HCT116 (cell line): ENCODE measurements around the gene SHISA6. TPM values are rescaled to one million over a fixed set of nuclear protein-coding genes. Genes with fewer than 3 reads are reported as not detected.

Experiments used
- ATAC-seq: fragments of 200-7000 bp; cut with Tn5 transposase; 2 replicates; pipeline ENCODE4 v1.9.1; 2020; ENCODE audit warnings: mild to moderate bottlenecking, moderate library complexity
- BruUV-seq: library from RNA; stranded (reverse); fragments of 400-500 nt; replicated peaks from 2 replicates; lab custom pipeline; 2021; lab: Mats Ljungman, UMichigan
- CTCF ChIA-PET: fragments of 300-600 bp; sonication (Branson Sonifier 250); formaldehyde crosslinking; loops from one replicate; lab custom pipeline; 2021; ENCODE audit warnings: antibody characterized with exemption; lab: Charles Lee
- POLR2A ChIA-PET: fragments of 300-600, 350-600 bp; sonication (Branson Sonifier 250); formaldehyde crosslinking; loops from one replicate; lab custom pipeline; 2021; ENCODE audit warnings: antibody characterized with exemption; lab: Charles Lee
- RAD21 ChIA-PET, 2 experiments: fragments of 300-600 bp; sonication (Branson Sonifier 250); formaldehyde crosslinking; loops; one replicate each; lab custom pipeline; 2023; ENCODE audit warnings: low total read pairs in 2 of 2; ENCODE audit not compliant: uncharacterized antibody in 2 of 2, unreplicated experiment in 2 of 2, low non-redundant PET in 1 of 2; lab: Charles Lee
- DNase-seq: peaks from one replicate; pipeline ENCODE4 v3.0.0-alpha.2; 2010; ENCODE audit warnings: low read depth, low spot score
- H2AFZ ChIP-seq: fragments of 200-600 bp; shearing (Covaris generic), sonication (generic); 2 replicates; pipeline ENCODE4 v1.6.1; 2017; ENCODE audit warnings: low read depth, mixed run types, mixed read lengths, antibody characterized with exemption, low read length; ENCODE audit not compliant: poor library complexity, severe bottlenecking
- H3K27ac ChIP-seq: 2 replicates; pipeline ENCODE4 v1.5.1; 2012; ENCODE audit warnings: low read depth, low read length
- H3K27me3 ChIP-seq: fragments of 200-600 bp; sonication (generic); 2 replicates; pipeline ENCODE4 v1.6.1; 2016; ENCODE audit warnings: mixed run types, low read length, mixed read lengths; ENCODE audit not compliant: insufficient read depth
- H3K36me3 ChIP-seq, 2 experiments: fragments of 200-500 bp in 1 of 2; fragments of 200-600 bp in 1 of 2; sonication (Bioruptor generic) in 1 of 2; sonication (generic) in 1 of 2; 2 replicates each; pipeline versions ENCODE4 v1.5.1 to v1.6.1; 2014 to 2016; ENCODE audit warnings: low read length in 2 of 2, inconsistent platforms in 1 of 2, mixed read lengths in 1 of 2, mixed run types in 1 of 2; ENCODE audit not compliant: insufficient read depth in 2 of 2, control insufficient read depth in 1 of 2
- H3K4me1 ChIP-seq, 2 experiments: fragments of 200-600 bp in 1 of 2; sonication (generic) in 1 of 2; 2 replicates each; pipeline versions ENCODE4 v1.5.1 to v1.6.1; 2012 to 2017; ENCODE audit warnings: low read length in 2 of 2, inconsistent platforms in 1 of 2, mild to moderate bottlenecking in 1 of 2, mixed read lengths in 1 of 2, mixed run types in 1 of 2, moderate library complexity in 1 of 2; ENCODE audit not compliant: insufficient read depth in 2 of 2, control insufficient read depth in 1 of 2
- H3K4me2 ChIP-seq: fragments of 200-600 bp; sonication (generic); 2 replicates; pipeline ENCODE4 v1.6.1; 2017; ENCODE audit warnings: mixed run types, low read length, mixed read lengths
- H3K4me3 ChIP-seq, 2 experiments: fragments of 200-600 bp in 1 of 2; sonication (generic) in 1 of 2; replicated peaks in 1 of 2; 2 replicates each; pipeline ENCODE4 v1.5.1; 2011 to 2016; ENCODE audit warnings: low read length in 2 of 2, control low read depth in 1 of 2, low read depth in 1 of 2, mild to moderate bottlenecking in 1 of 2, mixed read lengths in 1 of 2, mixed run types in 1 of 2
- H3K79me2 ChIP-seq: fragments of 200-600 bp; sonication (generic); 2 replicates; pipeline ENCODE4 v1.6.1; 2017; ENCODE audit warnings: mild to moderate bottlenecking, mixed run types, low read length, moderate library complexity, mixed read lengths; ENCODE audit not compliant: insufficient read depth
- H3K9ac ChIP-seq: fragments of 200-600 bp; sonication (generic); 2 replicates; pipeline ENCODE4 v1.6.1; 2016; ENCODE audit warnings: low read length, mixed read lengths
- H3K9me2 ChIP-seq: fragments of 200-600 bp; sonication (generic), shearing (Covaris generic); 2 replicates; pipeline ENCODE4 v1.6.1; 2017; ENCODE audit warnings: mixed run types, mild to moderate bottlenecking, moderate library complexity; ENCODE audit not compliant: insufficient read depth
- H3K9me3 ChIP-seq, 2 experiments: fragments of 200-500 bp in 1 of 2; fragments of 200-600 bp in 1 of 2; sonication (Bioruptor generic) in 1 of 2; sonication (generic) in 1 of 2; 2 replicates each; pipeline ENCODE4 v1.6.1; 2014 to 2017; ENCODE audit warnings: low read length in 2 of 2, mixed read lengths in 2 of 2, inconsistent platforms in 1 of 2, low read depth in 1 of 2, mild to moderate bottlenecking in 1 of 2, mixed run types in 1 of 2, moderate library complexity in 1 of 2; ENCODE audit not compliant: control insufficient read depth in 1 of 2, insufficient read depth in 1 of 2
- H4K20me1 ChIP-seq: fragments of 200-600 bp; sonication (generic), shearing (Covaris generic); 2 replicates; pipeline ENCODE4 v1.6.1; 2017; ENCODE audit warnings: mixed run types, mild to moderate bottlenecking, moderate library complexity; ENCODE audit not compliant: insufficient read depth
- CBX3 ChIP-seq: IDR thresholded peaks from 2 replicates; pipeline ENCODE4 v1.6.1; 2012; ENCODE audit warnings: low read depth
- EGR1 ChIP-seq: IDR thresholded peaks from 2 replicates; pipeline ENCODE4 v1.6.1; 2012; ENCODE audit warnings: low read depth
- EZH2 ChIP-seq: fragments of 200-600 bp; sonication (generic); IDR thresholded peaks from 2 replicates; pipeline ENCODE4 v1.6.1; 2017; ENCODE audit warnings: antibody characterized with exemption, mixed run types
- EZH2phosphoT487 ChIP-seq: fragments of 200-600 bp; IDR thresholded peaks from 2 replicates; pipeline ENCODE4 v1.6.1; 2018; ENCODE audit warnings: antibody characterized with exemption, borderline replicate concordance
- FOSL1 ChIP-seq: IDR thresholded peaks from 2 replicates; pipeline ENCODE4 v1.6.1; 2012; ENCODE audit warnings: low read depth
- JUND ChIP-seq: IDR thresholded peaks from 2 replicates; pipeline ENCODE4 v1.6.1; 2012
- RAD21 ChIP-seq: IDR thresholded peaks from 2 replicates; pipeline ENCODE4 v1.6.1; 2012; ENCODE audit warnings: low read depth, mild to moderate bottlenecking
- SIN3A ChIP-seq: IDR thresholded peaks from 2 replicates; pipeline ENCODE4 v1.6.1; 2012; ENCODE audit warnings: low read depth
- SP1 ChIP-seq: IDR thresholded peaks from 2 replicates; pipeline ENCODE4 v1.6.1; 2012; ENCODE audit warnings: low read depth
- SRF ChIP-seq: IDR thresholded peaks from 2 replicates; pipeline ENCODE4 v1.6.1; 2012; ENCODE audit warnings: low read depth
- YY1 ChIP-seq: IDR thresholded peaks from 2 replicates; pipeline ENCODE4 v1.6.1; 2011; ENCODE audit warnings: low read length, low read depth, moderate library complexity, mild to moderate bottlenecking; ENCODE audit not compliant: insufficient replicate concordance; ENCODE audit errors: extremely low read depth
- ZFX ChIP-seq: fragments of 450-650 bp; IDR thresholded peaks from 2 replicates; pipeline ENCODE4 v1.6.1; 2017
- ZNF274 ChIP-seq: fragments of 200-500 bp; sonication (Bioruptor generic); IDR thresholded peaks from 2 replicates; pipeline ENCODE4 v1.6.1; 2014; ENCODE audit warnings: mild to moderate bottlenecking, low read depth, low read length, inconsistent platforms
- intact Hi-C: fragments of 100-400 bp; cut with micrococcal nuclease; formaldehyde crosslinking; loops from 2 replicates; pipeline ENCODE4 v1.10.0; 2022
- total RNA-seq: library from RNA; stranded (reverse); gene quantifications from one replicate; pipeline ENCODE4 v1.2.1, GENCODE V29; 2021; ENCODE audit not compliant: unreplicated experiment
- TF ChIP-seq, protein P1 (sequence below): IDR thresholded peaks from 2 replicates; pipeline ENCODE4 v1.6.1; 2012
- TF ChIP-seq, protein P2 (sequence below): IDR thresholded peaks from 2 replicates; pipeline ENCODE4 v1.6.1; 2012

The SHISA6 gene
- total RNA-seq, 1 experiment from 2014 or later = not detected

- ChIA-PET CTCF (no interaction called here), POLR2A (no interaction called here), RAD21 (no interaction called here)
- no peaks in the 10 kb centered on the region for H3K79me2 ChIP-seq
- no peak overlapping the region for H2AFZ ChIP-seq
- H3K36me3 ChIP-seq = no peaks in the 10 kb centered on the region
- no peaks in the 10 kb centered on the region for H4K20me1 ChIP-seq
- BruUV-seq = no TSS peak
- peaks cover 0 to 20% of the 10 kb centered on the region in 2 experiments; a peak in 1 of 4 replicates for H3K9me3 ChIP-seq
- ATAC-seq (no peak), DNase-seq (no peak)
- H3K27ac ChIP-seq = no peak overlapping the region
- no peak overlapping the region for H3K4me3 ChIP-seq
- no peaks in the 10 kb centered on the region for H3K27me3 ChIP-seq
- TF ChIP-seq EZH2phosphoT487 (no peak), SIN3A (no peak), JUND (no peak), EGR1 (no peak), YY1 (no peak), FOSL1 (no peak), ZNF274 (no peak), SP1 (no peak), ZFX (no peak), SRF (no peak), CBX3 (no peak), RAD21 (no peak)
- TF ChIP-seq, protein P1, sequence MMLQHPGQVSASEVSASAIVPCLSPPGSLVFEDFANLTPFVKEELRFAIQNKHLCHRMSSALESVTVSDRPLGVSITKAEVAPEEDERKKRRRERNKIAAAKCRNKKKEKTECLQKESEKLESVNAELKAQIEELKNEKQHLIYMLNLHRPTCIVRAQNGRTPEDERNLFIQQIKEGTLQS = no peak
- H3K9me2 ChIP-seq = no peaks in the 10 kb centered on the region
- no peaks in the 10 kb centered on the region for H3K4me1 ChIP-seq
- H3K9ac ChIP-seq = no peak overlapping the region
- H3K4me2 ChIP-seq = no peak overlapping the region
- intact Hi-C loops = no loop called here
These were observed 218.9 kb downstream of the SHISA6 start for GRCh38 chr17:11459861-11460331.

DNA sequence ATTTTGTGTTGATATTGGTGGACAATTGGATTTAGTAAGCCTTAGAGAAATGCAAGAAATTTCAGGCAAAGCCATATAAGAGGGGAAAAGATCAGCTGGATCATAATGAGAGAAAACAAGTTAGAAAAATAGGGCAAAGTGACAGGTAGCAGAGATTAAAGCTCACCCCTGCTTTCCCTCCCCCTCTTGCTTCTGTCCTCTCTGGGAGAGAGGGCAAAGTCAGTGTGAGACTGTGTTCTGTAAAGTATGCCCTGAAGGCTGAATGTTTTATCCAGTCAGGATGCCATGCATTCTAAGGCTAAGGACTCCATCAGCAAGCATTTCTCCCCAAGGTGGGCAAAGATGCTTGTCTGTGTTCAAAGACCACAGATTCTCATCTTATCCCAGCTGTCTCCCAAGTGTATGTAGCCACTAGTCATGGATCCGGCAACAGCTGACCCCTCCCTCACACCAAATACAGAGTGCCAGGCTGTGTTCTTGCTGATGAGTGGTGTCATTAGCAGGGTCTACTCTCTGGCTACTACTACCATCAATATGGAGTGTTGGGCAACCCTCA lies 221.1 kb downstream of the SHISA6 start:
- CTCF ChIA-PET = no interaction called here
- Histone ChIP-seq H3K36me3 (no peaks in the 10 kb centered on the region), H3K9me2 (no peaks in the 10 kb centered on the region), H3K9ac (no peak overlapping the region), H3K27me3 (no peaks in the 10 kb centered on the region), H3K4me2 (no peak overlapping the region), H3K4me1 (no peaks in the 10 kb centered on the region), H2AFZ (no peak overlapping the region), H3K27ac (no peak overlapping the region), H3K4me3 (no peak overlapping the region), H3K79me2 (no peaks in the 10 kb centered on the region), H4K20me1 (no peaks in the 10 kb centered on the region), H3K9me3 (peaks cover 0 to 23% of the 10 kb centered on the region in 2 experiments; a peak in 1 of 4 replicates)
- RAD21 ChIA-PET = no interaction called here
- intact Hi-C loops = no loop called here
- DNase-seq (no peak), ATAC-seq (no peak)
- BruUV-seq = no TSS peak
- TF ChIP-seq, protein P2, sequence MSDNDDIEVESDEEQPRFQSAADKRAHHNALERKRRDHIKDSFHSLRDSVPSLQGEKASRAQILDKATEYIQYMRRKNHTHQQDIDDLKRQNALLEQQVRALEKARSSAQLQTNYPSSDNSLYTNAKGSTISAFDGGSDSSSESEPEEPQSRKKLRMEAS = no peak
- TF ChIP-seq JUND = no peak
- TF ChIP-seq EZH2 = no peak
- TF ChIP-seq RAD21 = no peak
- POLR2A ChIA-PET = no interaction called here
